ENCODE data around the gene COQ8B.

DNA sequence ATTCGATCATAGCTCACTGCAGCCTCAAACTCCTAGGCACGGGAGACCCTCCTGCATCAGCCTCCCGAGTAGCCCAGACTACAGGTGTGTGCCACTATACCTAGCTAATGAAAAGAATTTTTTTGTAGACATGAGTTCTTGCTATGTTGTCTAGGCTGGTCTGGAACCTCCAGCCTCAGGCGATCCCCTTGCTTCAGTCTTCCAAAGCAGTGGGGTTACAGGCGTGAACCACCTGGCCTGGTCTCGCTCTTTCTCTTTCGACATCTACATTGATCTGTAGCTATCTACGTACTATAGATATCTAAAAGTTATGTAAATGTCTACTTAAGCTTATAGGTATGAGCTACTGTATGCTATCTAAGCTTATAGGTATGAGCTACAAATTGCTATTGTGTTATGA is 58.7 kb downstream of the COQ8B start:
- TF ChIP-seq, protein P1, sequence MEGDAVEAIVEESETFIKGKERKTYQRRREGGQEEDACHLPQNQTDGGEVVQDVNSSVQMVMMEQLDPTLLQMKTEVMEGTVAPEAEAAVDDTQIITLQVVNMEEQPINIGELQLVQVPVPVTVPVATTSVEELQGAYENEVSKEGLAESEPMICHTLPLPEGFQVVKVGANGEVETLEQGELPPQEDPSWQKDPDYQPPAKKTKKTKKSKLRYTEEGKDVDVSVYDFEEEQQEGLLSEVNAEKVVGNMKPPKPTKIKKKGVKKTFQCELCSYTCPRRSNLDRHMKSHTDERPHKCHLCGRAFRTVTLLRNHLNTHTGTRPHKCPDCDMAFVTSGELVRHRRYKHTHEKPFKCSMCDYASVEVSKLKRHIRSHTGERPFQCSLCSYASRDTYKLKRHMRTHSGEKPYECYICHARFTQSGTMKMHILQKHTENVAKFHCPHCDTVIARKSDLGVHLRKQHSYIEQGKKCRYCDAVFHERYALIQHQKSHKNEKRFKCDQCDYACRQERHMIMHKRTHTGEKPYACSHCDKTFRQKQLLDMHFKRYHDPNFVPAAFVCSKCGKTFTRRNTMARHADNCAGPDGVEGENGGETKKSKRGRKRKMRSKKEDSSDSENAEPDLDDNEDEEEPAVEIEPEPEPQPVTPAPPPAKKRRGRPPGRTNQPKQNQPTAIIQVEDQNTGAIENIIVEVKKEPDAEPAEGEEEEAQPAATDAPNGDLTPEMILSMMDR (conservative IDR thresholded peaks at IDR 0.05), result no peak
- no peak for TF ChIP-seq ZFX (IDR thresholded peaks at IDR 0.05)

All from C4-2B (cell line).